H1 (cell line): ENCODE results near the gene PIF1. TPM values are rescaled to one million over a fixed set of nuclear protein-coding genes. Genes with fewer than 3 reads are reported as not detected.

Source experiments
- CHD1 ChIP-seq: IDR thresholded peaks from 2 replicates; pipeline ENCODE4 v1.6.1; 2012; ENCODE audit warnings: low read depth, low read length, improper control_type of control experiment
- CHD7 ChIP-seq: fragments of 300-600 bp; sonication (generic); IDR thresholded peaks from 2 replicates; pipeline ENCODE4 v1.7.1; 2012; ENCODE audit warnings: low read length, moderate library complexity, mild to moderate bottlenecking, inconsistent platforms; ENCODE audit not compliant: insufficient replicate concordance
- GTF2F1 ChIP-seq: IDR thresholded peaks from 2 replicates; pipeline ENCODE4 v1.6.1; 2012; ENCODE audit warnings: low read depth, low read length, improper control_type of control experiment, borderline replicate concordance
- HDAC2 ChIP-seq, 2 experiments: fragments of 300-600 bp in 1 of 2; sonication (generic) in 1 of 2; IDR thresholded peaks; 2 replicates each; pipeline ENCODE4 v1.6.1; 2011 to 2012; ENCODE audit warnings: low read depth in 2 of 2, low read length in 2 of 2, mild to moderate bottlenecking in 2 of 2, moderate library complexity in 2 of 2, borderline replicate concordance in 1 of 2, inconsistent platforms in 1 of 2
- HDAC6 ChIP-seq: IDR thresholded peaks from one replicate; pipeline ENCODE4 v1.7.1; 2012; ENCODE audit warnings: low read depth, mild to moderate bottlenecking, inconsistent platforms, low read length, moderate library complexity
- NRF1 ChIP-seq: IDR thresholded peaks from 2 replicates; pipeline ENCODE4 v1.6.1; 2011; ENCODE audit warnings: mild to moderate bottlenecking, low read depth, low read length, improper control_type of control experiment
- SAP30 ChIP-seq: fragments of 300-600 bp; sonication (generic); IDR thresholded peaks from 2 replicates; pipeline ENCODE4 v1.7.1; 2012; ENCODE audit warnings: low read length, moderate library complexity, mild to moderate bottlenecking, inconsistent platforms; ENCODE audit not compliant: insufficient read depth, insufficient replicate concordance
- SRF ChIP-seq: IDR thresholded peaks from 2 replicates; pipeline ENCODE4 v1.6.1; 2011; ENCODE audit warnings: mild to moderate bottlenecking, low read depth, low read length, moderate library complexity
- polyA plus RNA-seq, 7 experiments: library from polyadenylated mRNA; depleted of rRNA in 3 of 7; stranded (reverse) in 5 of 7; unstranded in 2 of 7; fragments of >200 nt in 5 of 7; fragments of 200-250 nt in 2 of 7; gene quantifications; 1 replicate in 5 of 7; 2 replicates in 1 of 7; 4 replicates in 1 of 7; pipeline versions ENCODE4 v1.2.1 to v1.2.3, GENCODE V29; 2011 to 2013; ENCODE audit warnings: missing spikeins in 2 of 7, mixed read lengths in 2 of 7
- total RNA-seq: library from RNA; stranded (reverse); fragmentation: NEBNext Ultra II Directional; extraction: Animal tissue kit (Norgen Biotek cat#: 25700); gene quantifications from 2 replicates; pipeline ENCODE4 v1.2.1, GENCODE V29; 2021
- TF ChIP-seq, protein P1 (sequence below): IDR thresholded peaks from 2 replicates; pipeline ENCODE4 v1.6.1; 2012; ENCODE audit warnings: inconsistent platforms

The PIF1 gene
- total and polyA plus RNA-seq, 2 of the 8 experiments (the other 6 are each of a cell fraction or from before 2014, with no cell fraction given) = 73.3 to 138 TPM

- TF ChIP-seq HDAC2 (IDR thresholded peaks at IDR 0.05; ENCODE audit: borderline replicate concordance in 1 of 2, low read depth in 2 of 2, low read length in 2 of 2) (peak in 1 of 2 experiments; percentile 49; a peak in 1 of 4 replicates), GTF2F1 (no peak), CHD1 (no peak), HDAC6 (no peak), SRF (no peak), SAP30 (no peak), CHD7 (no peak), NRF1 (no peak)
- TF ChIP-seq, protein P1, sequence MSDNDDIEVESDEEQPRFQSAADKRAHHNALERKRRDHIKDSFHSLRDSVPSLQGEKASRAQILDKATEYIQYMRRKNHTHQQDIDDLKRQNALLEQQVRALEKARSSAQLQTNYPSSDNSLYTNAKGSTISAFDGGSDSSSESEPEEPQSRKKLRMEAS = no peak
Measured at GRCh38 chr15:64810497-64811326, 14.7 kb downstream of the PIF1 start (continued).
